GM12878 (cell line): ENCODE measurements around the gene NCS1. TPM values are rescaled to one million over a fixed set of nuclear protein-coding genes. Genes with fewer than 3 reads are reported as not detected.

Source experiments
- ATAC-seq: fragments of 200-7000 bp; cut with Tn5 transposase; 3 replicates; pipeline ENCODE4 v1.9.1; 2020; ENCODE audit warnings: mild to moderate bottlenecking, moderate library complexity
- BruUV-seq: library from RNA; stranded (reverse); fragments of 400-500 nt; replicated peaks from 2 replicates; lab custom pipeline; 2021; lab: Mats Ljungman, UMichigan
- CTCF ChIA-PET: fragments of 300-600 bp; sonication (Branson Sonifier 250); formaldehyde crosslinking; extraction: SDS; loops from one replicate; lab custom pipeline; 2021; ENCODE audit warnings: inconsistent platforms; lab: Yijun Ruan, JAX
- POLR2A ChIA-PET: fragments of 350-600 bp; formaldehyde crosslinking; extraction: SDS; loops from one replicate; lab custom pipeline; 2021; ENCODE audit warnings: inconsistent platforms; lab: Charles Lee
- RAD21 ChIA-PET: fragments of 300-600 bp; sonication (Branson Sonifier 250); formaldehyde crosslinking; loops from one replicate; lab custom pipeline; 2023; ENCODE audit warnings: antibody characterized with exemption; ENCODE audit not compliant: unreplicated experiment; lab: Charles Lee
- SMC1A ChIA-PET: fragments of 300-600 bp; sonication (Branson Sonifier 250); formaldehyde crosslinking; loops from one replicate; lab custom pipeline; 2023; ENCODE audit not compliant: unreplicated experiment, uncharacterized antibody; lab: Charles Lee
- DNase-seq: peaks from one replicate; pipeline ENCODE4 v3.0.0-alpha.2; 2011; ENCODE audit warnings: low read depth, low spot score
- FAIRE-seq: peaks from 3 replicates; lab custom pipeline; 2011; peaks lifted over from hg19 to GRCh38; lab: Jason Lieb, UNC
- H2AFZ ChIP-seq: 2 replicates; pipeline ENCODE4 v1.6.0; 2011; ENCODE audit warnings: low read depth, low read length, control low read depth; ENCODE audit not compliant: control insufficient read depth
- H3K27ac ChIP-seq: 2 replicates; pipeline ENCODE4 v1.5.1; 2011; ENCODE audit warnings: control low read depth; ENCODE audit not compliant: control insufficient read depth, insufficient read depth
- H3K27me3 ChIP-seq, 2 experiments: replicated peaks in 1 of 2; 2 replicates each; pipeline versions ENCODE4 v1.6.0 to v1.6.1; 2011; ENCODE audit warnings: low read length in 1 of 2; ENCODE audit not compliant: control insufficient read depth in 2 of 2, insufficient read depth in 2 of 2
- H3K36me3 ChIP-seq, 2 experiments: 2 replicates each; pipeline ENCODE4 v1.5.1; 2011; ENCODE audit warnings: low read length in 1 of 2; ENCODE audit not compliant: control insufficient read depth in 2 of 2, insufficient read depth in 2 of 2
- H3K4me1 ChIP-seq: 2 replicates; pipeline ENCODE4 v1.6.1; 2011; ENCODE audit warnings: mild to moderate bottlenecking, low read length, moderate library complexity, mixed read lengths; ENCODE audit not compliant: control insufficient read depth, insufficient read depth
- H3K4me2 ChIP-seq: 2 replicates; pipeline ENCODE4 v1.6.0; 2011; ENCODE audit warnings: control low read depth; ENCODE audit not compliant: control insufficient read depth, insufficient read depth
- H3K4me3 ChIP-seq: fragments of 200-600 bp; sonication (generic); 2 replicates; pipeline ENCODE4 v1.5.1; 2016
- H3K79me2 ChIP-seq: 2 replicates; pipeline ENCODE4 v1.6.0; 2011; ENCODE audit warnings: low read length; ENCODE audit not compliant: control insufficient read depth, insufficient read depth
- H3K9ac ChIP-seq: 2 replicates; pipeline ENCODE4 v1.8.0; 2011; ENCODE audit warnings: low read length, control low read depth, mixed read lengths; ENCODE audit not compliant: control insufficient read depth, insufficient read depth
- H3K9me3 ChIP-seq: replicated peaks from 3 replicates; pipeline ENCODE4 v1.5.1; 2011; ENCODE audit warnings: mild to moderate bottlenecking, low read length; ENCODE audit not compliant: control insufficient read depth, insufficient read depth
- H4K20me1 ChIP-seq: 2 replicates; pipeline ENCODE4 v1.6.0; 2011; ENCODE audit not compliant: control insufficient read depth, insufficient read depth
- ASH2L ChIP-seq: fragments of 300-600, 200-600 bp; sonication (generic); IDR thresholded peaks from 2 replicates; pipeline ENCODE4 v1.6.1; 2017; ENCODE audit warnings: low read depth, mild to moderate bottlenecking, borderline replicate concordance
- BACH1 ChIP-seq: fragments of 450-650 bp; IDR thresholded peaks from 2 replicates; pipeline ENCODE4 v1.6.1; 2017; ENCODE audit warnings: mild to moderate bottlenecking, borderline replicate concordance
- CBX3 ChIP-seq: fragments of 200-600 bp; sonication (generic); IDR thresholded peaks from 2 replicates; pipeline ENCODE4 v1.6.1; 2016; ENCODE audit warnings: low read depth, borderline replicate concordance
- CHD4 ChIP-seq: fragments of 200-600 bp; sonication (generic); IDR thresholded peaks from 2 replicates; pipeline ENCODE4 v1.6.1; 2016; ENCODE audit warnings: mild to moderate bottlenecking
- EGR1 ChIP-seq, 2 experiments: IDR thresholded peaks; 1 replicate in 1 of 2; 2 replicates in 1 of 2; pipeline ENCODE4 v1.6.1; 2011 to 2012; ENCODE audit warnings: low read depth in 2 of 2, low read length in 2 of 2, borderline replicate concordance in 1 of 2, mild to moderate bottlenecking in 1 of 2, moderate library complexity in 1 of 2
- EZH2 ChIP-seq: IDR thresholded peaks from 2 replicates; pipeline ENCODE4 v1.6.1; 2012; ENCODE audit warnings: low read depth, mild to moderate bottlenecking, control low read depth, inconsistent platforms, low read length, borderline replicate concordance; ENCODE audit not compliant: control insufficient read depth
- HDAC6 ChIP-seq: fragments of 200-600 bp; sonication (generic); IDR thresholded peaks from one replicate; pipeline ENCODE4 v1.8.0; 2017; ENCODE audit warnings: antibody characterized with exemption; ENCODE audit not compliant: unreplicated experiment
- MYB ChIP-seq: fragments of 150-350 bp; IDR thresholded peaks from 2 replicates; pipeline ENCODE4 v1.6.1; 2014; ENCODE audit warnings: mild to moderate bottlenecking, low read depth, low read length, borderline replicate concordance
- MYC ChIP-seq: IDR thresholded peaks from 2 replicates; pipeline ENCODE4 v1.6.1; 2011; ENCODE audit warnings: mild to moderate bottlenecking, low read length, moderate library complexity, inconsistent platforms; ENCODE audit not compliant: insufficient read depth, insufficient replicate concordance, insufficient read length, severe bottlenecking
- NFIC ChIP-seq: IDR thresholded peaks from 2 replicates; pipeline ENCODE4 v1.6.1; 2012; ENCODE audit warnings: low read depth, mild to moderate bottlenecking, inconsistent platforms, low read length, moderate library complexity
- NFYA ChIP-seq: IDR thresholded peaks from 2 replicates; pipeline ENCODE4 v1.6.1; 2011; ENCODE audit warnings: low read depth, mild to moderate bottlenecking, low read length, improper control_type of control experiment, borderline replicate concordance
- NR2C2 ChIP-seq: IDR thresholded peaks from 2 replicates; pipeline ENCODE4 v1.6.1; 2011; ENCODE audit warnings: borderline replicate concordance, low read depth; ENCODE audit not compliant: control insufficient read depth, insufficient read length
- NRF1 ChIP-seq: conservative IDR thresholded peaks from 2 replicates; pipeline ENCODE4 v1.6.1; 2011; ENCODE audit warnings: mild to moderate bottlenecking, low read depth, low read length, improper control_type of control experiment
- RCOR1 ChIP-seq: conservative IDR thresholded peaks from 2 replicates; pipeline ENCODE4 v1.6.1; 2012; ENCODE audit warnings: low read depth, low read length, improper control_type of control experiment
- SMAD5 ChIP-seq: IDR thresholded peaks from 2 replicates; pipeline ENCODE4 v1.6.1; 2016; ENCODE audit warnings: antibody characterized with exemption, low read depth
- SRF ChIP-seq, 2 experiments: IDR thresholded peaks; 2 replicates each; pipeline ENCODE4 v1.6.1; 2011; ENCODE audit warnings: low read depth in 2 of 2, low read length in 2 of 2, mild to moderate bottlenecking in 1 of 2, moderate library complexity in 1 of 2
- YBX1 ChIP-seq: fragments of 450-650 bp; IDR thresholded peaks from 2 replicates; pipeline ENCODE4 v1.6.1; 2016; ENCODE audit warnings: antibody characterized with exemption
- ZSCAN29 ChIP-seq: fragments of 450-650 bp; IDR thresholded peaks from 2 replicates; pipeline ENCODE4 v1.6.1; 2017; ENCODE audit warnings: mild to moderate bottlenecking, moderate library complexity
- WGBS: methylation state at CpG from one replicate; pipeline ENCODE4 v1.1.6; 2016; ENCODE audit warnings: low lambda C conversion rate; ENCODE audit not compliant: insufficient replicate concordance, insufficient coverage; ENCODE audit errors: missing lambda C conversion rate; 5-methylcytosine and 5-hydroxymethylcytosine counted together
- in situ Hi-C: fragments of 300-500 bp; cut with MboI; formaldehyde crosslinking; loops from 9 replicates; pipeline ENCODE4 v1.14.3; 2018; ENCODE audit warnings: mixed read lengths
- intact Hi-C: fragments of 100-400 bp; cut with micrococcal nuclease; formaldehyde crosslinking; loops from one replicate; pipeline ENCODE4 v1.14.2; 2022; ENCODE audit not compliant: unreplicated experiment
- polyA plus RNA-seq, 11 experiments: library from polyadenylated mRNA; depleted of rRNA in 4 of 11; unstranded in 6 of 11; stranded (reverse) in 5 of 11; fragments of >200 nt; fragmentation: Nextera tagmentation in 4 of 11; fragmentation: Illumina TruSeq in 1 of 11; extraction: Ambion mirVana in 4 of 11; extraction: Trizol in 1 of 11; gene quantifications; 1 replicate in 1 of 11; 2 replicates in 10 of 11; pipeline versions ENCODE4 v1.2.1 to v1.2.3, GENCODE V29; 2011 to 2016; ENCODE audit warnings: inconsistent platforms in 2 of 11, missing spikeins in 2 of 11, low read depth in 1 of 11
- total RNA-seq, 4 experiments: library from RNA; depleted of rRNA in 3 of 4; stranded (reverse); fragments of >200 nt in 3 of 4; fragmentation: Illumina TruSeq in 1 of 4; extraction: Trizol in 1 of 4; gene quantifications; 2 replicates each; pipeline versions ENCODE4 v1.2.1 to v1.2.3, GENCODE V29; 2013 to 2021
- TF ChIP-seq, protein P1 (sequence below), 3 experiments: IDR thresholded peaks in 2 of 3; conservative IDR thresholded peaks in 1 of 3; 2 replicates each; pipeline ENCODE4 v1.5.1; 2011; ENCODE audit warnings: low read depth in 3 of 3, low read length in 3 of 3, mild to moderate bottlenecking in 3 of 3, control low read depth in 2 of 3, moderate library complexity in 2 of 3, inconsistent platforms in 1 of 3, mixed read lengths in 1 of 3; ENCODE audit not compliant: control insufficient read depth in 2 of 3, insufficient read depth in 1 of 3; ENCODE audit errors: extremely low read depth in 1 of 3
- TF ChIP-seq, protein P2 (sequence below): fragments of 450-650 bp; IDR thresholded peaks from 2 replicates; pipeline ENCODE4 v1.6.1; 2017; ENCODE audit warnings: mild to moderate bottlenecking, low read depth, inconsistent platforms; ENCODE audit not compliant: poor library complexity, severe bottlenecking

Gene NCS1
- total and polyA plus RNA-seq, 10 of the 15 experiments (the other 5 are each of a cell fraction or from before 2014, with no cell fraction given), result 0.04 to 0.22 (median 0.06) TPM; not detected in 4

DNA sequence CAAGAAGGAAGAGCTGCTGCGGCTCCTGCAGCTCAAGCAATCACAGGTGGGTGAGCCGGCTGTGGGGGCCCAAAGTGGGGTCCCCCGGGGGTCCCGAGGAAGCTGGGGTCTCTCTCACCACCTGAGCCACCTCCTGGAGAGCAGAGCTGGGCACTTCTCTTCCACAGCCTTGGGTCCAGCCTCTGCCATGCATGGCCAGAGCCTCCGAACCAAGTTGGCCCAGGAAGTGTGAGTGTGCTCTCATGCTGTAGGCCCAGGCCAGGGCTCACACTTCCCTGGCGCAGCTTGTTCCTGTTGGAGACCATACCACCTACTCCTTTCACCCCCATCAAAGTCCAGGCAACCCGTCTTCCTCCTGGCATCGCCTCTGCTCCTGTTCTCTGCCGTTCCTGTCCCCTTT is 113.1 kb downstream of the NCS1 start:
- no TSS peak for BruUV-seq
- in situ Hi-C loops, result no loop called here

More for the DNA sequence above, 113.1 kb downstream of the NCS1 start:
- H3K9ac ChIP-seq, result no peak overlapping the region
- WGBS, result 24% methylated on average over 8 of the region's 9 CpGs
- no peaks in the 10 kb centered on the region for H3K36me3 ChIP-seq
- ChIA-PET RAD21 (no interaction called here), SMC1A (no interaction called here), CTCF (no interaction called here)
- H3K4me1 ChIP-seq, result no peaks in the 10 kb centered on the region
- H2AFZ ChIP-seq, result no peak overlapping the region
- intact Hi-C loops, result no loop called here
- H3K9me3 ChIP-seq, result no peaks in the 10 kb centered on the region
- no peak overlapping the region for H3K4me3 ChIP-seq
- H3K27ac ChIP-seq, result no peak overlapping the region
- DNase-seq (no peak), FAIRE-seq (no peak)
- H3K27me3 ChIP-seq, result peaks cover under 1 to 2% of the 10 kb centered on the region in 2 experiments; a peak in 3 of 4 replicates
- no peaks in the 10 kb centered on the region for H4K20me1 ChIP-seq
- no peak overlapping the region for H3K4me2 ChIP-seq
- TF ChIP-seq BACH1, result no peak
- TF ChIP-seq EZH2, result no peak
- no peak for TF ChIP-seq NFIC
- TF ChIP-seq CHD4, result no peak
- TF ChIP-seq NR2C2, result no peak
- no peak for TF ChIP-seq RCOR1
- TF ChIP-seq SMAD5, result no peak
- no peak for TF ChIP-seq NRF1
- no peak for TF ChIP-seq ASH2L
- TF ChIP-seq ZSCAN29, result no peak
- no peak for TF ChIP-seq EGR1 (IDR thresholded peaks at IDR 0.05; ENCODE audit: borderline replicate concordance in 1 of 2, low read depth in 2 of 2, low read length in 2 of 2)
- no peak for TF ChIP-seq YBX1
- TF ChIP-seq MYC, result no peak
- TF ChIP-seq MYB, result no peak
- TF ChIP-seq NFYA, result no peak
- TF ChIP-seq SRF (IDR thresholded peaks at IDR 0.05; ENCODE audit: low read depth in 2 of 2, low read length in 2 of 2), result no peak
- no peak for TF ChIP-seq CBX3
- no peak for TF ChIP-seq HDAC6
- TF ChIP-seq, protein P1, sequence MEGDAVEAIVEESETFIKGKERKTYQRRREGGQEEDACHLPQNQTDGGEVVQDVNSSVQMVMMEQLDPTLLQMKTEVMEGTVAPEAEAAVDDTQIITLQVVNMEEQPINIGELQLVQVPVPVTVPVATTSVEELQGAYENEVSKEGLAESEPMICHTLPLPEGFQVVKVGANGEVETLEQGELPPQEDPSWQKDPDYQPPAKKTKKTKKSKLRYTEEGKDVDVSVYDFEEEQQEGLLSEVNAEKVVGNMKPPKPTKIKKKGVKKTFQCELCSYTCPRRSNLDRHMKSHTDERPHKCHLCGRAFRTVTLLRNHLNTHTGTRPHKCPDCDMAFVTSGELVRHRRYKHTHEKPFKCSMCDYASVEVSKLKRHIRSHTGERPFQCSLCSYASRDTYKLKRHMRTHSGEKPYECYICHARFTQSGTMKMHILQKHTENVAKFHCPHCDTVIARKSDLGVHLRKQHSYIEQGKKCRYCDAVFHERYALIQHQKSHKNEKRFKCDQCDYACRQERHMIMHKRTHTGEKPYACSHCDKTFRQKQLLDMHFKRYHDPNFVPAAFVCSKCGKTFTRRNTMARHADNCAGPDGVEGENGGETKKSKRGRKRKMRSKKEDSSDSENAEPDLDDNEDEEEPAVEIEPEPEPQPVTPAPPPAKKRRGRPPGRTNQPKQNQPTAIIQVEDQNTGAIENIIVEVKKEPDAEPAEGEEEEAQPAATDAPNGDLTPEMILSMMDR (IDR thresholded peaks at IDR 0.05 in 2 of 3, conservative IDR thresholded peaks at IDR 0.05 in 1 of 3; ENCODE audit: control insufficient read depth in 2 of 3, extremely low read depth in 1 of 3, insufficient read depth in 1 of 3, low read depth in 3 of 3, low read length in 3 of 3), result no peak
- TF ChIP-seq, protein P2, sequence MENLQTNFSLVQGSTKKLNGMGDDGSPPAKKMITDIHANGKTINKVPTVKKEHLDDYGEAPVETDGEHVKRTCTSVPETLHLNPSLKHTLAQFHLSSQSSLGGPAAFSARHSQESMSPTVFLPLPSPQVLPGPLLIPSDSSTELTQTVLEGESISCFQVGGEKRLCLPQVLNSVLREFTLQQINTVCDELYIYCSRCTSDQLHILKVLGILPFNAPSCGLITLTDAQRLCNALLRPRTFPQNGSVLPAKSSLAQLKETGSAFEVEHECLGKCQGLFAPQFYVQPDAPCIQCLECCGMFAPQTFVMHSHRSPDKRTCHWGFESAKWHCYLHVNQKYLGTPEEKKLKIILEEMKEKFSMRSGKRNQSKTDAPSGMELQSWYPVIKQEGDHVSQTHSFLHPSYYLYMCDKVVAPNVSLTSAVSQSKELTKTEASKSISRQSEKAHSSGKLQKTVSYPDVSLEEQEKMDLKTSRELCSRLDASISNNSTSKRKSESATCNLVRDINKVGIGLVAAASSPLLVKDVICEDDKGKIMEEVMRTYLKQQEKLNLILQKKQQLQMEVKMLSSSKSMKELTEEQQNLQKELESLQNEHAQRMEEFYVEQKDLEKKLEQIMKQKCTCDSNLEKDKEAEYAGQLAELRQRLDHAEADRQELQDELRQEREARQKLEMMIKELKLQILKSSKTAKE, result no peak
- TF ChIP-seq, all 136 proteins: peak for 0
- no peak for ATAC-seq
- no peaks in the 10 kb centered on the region for H3K79me2 ChIP-seq
- POLR2A ChIA-PET, result no interaction called here
